IMR-90 (cell line): Measurements from ENCODE around the gene ITIH5. TPM values are rescaled to one million over a fixed set of nuclear protein-coding genes. Genes with fewer than 3 reads are reported as not detected.
"Not testable (repeated sequence)": the region's sequence is repeated elsewhere in the genome, so short reads cannot be mapped to it uniquely, and the experiment has no call there.

Source experiments
- ATAC-seq: fragments of 200-7000 bp; cut with Tn5 transposase; 2 replicates; pipeline ENCODE4 v1.9.1; 2020; ENCODE audit warnings: low read depth, mild to moderate bottlenecking, moderate library complexity
- BruUV-seq: library from RNA; stranded (reverse); fragments of 400-500 nt; replicated peaks from 2 replicates; lab custom pipeline; 2021; lab: Mats Ljungman, UMichigan
- CTCF ChIA-PET: fragments of 300-600 bp; formaldehyde crosslinking; extraction: SDS; loops from one replicate; lab custom pipeline; 2021; ENCODE audit warnings: antibody characterized with exemption; lab: Yijun Ruan, JAX
- POLR2A ChIA-PET: fragments of 300-600 bp; sonication (Branson Sonifier 250); formaldehyde crosslinking; loops from one replicate; lab custom pipeline; 2022; ENCODE audit warnings: antibody characterized with exemption; ENCODE audit not compliant: unreplicated experiment; lab: Charles Lee
- DNase-seq: peaks from one replicate; pipeline ENCODE4 v3.0.0; 2013
- H2AFZ ChIP-seq: replicated peaks from 2 replicates; pipeline ENCODE3; 2013; ENCODE audit warnings: low read length, mild to moderate bottlenecking; ENCODE audit not compliant: poor library complexity
- H2AK5ac ChIP-seq: 2 replicates; pipeline ENCODE4 v1.6.1; 2013; ENCODE audit warnings: low read depth, low read length, inconsistent platforms
- H2AK9ac ChIP-seq: replicated peaks from 2 replicates; pipeline ENCODE3; 2013; ENCODE audit warnings: mild to moderate bottlenecking, low read depth, low read length, moderate library complexity; ENCODE audit not compliant: poor library complexity
- H2BK120ac ChIP-seq: 2 replicates; pipeline ENCODE4 v1.6.1; 2013; ENCODE audit warnings: low read depth, low read length, inconsistent platforms
- H2BK15ac ChIP-seq: 3 replicates; pipeline ENCODE4 v1.6.1; 2013; ENCODE audit warnings: low read depth, low read length, inconsistent platforms
- H2BK20ac ChIP-seq: 2 replicates; pipeline ENCODE4 v1.6.1; 2013; ENCODE audit warnings: low read depth, mild to moderate bottlenecking, inconsistent platforms, low read length, moderate library complexity
- H2BK5ac ChIP-seq: 2 replicates; pipeline ENCODE4 v1.6.1; 2013; ENCODE audit warnings: mild to moderate bottlenecking, low read depth, low read length, inconsistent platforms; ENCODE audit not compliant: poor library complexity, severe bottlenecking
- H3K14ac ChIP-seq: replicated peaks from 2 replicates; pipeline ENCODE4 v1.6.1; 2013; ENCODE audit warnings: low read depth, low read length, inconsistent platforms
- H3K18ac ChIP-seq: 2 replicates; pipeline ENCODE4 v1.6.1; 2013; ENCODE audit warnings: low read depth, low read length, control low read depth
- H3K23ac ChIP-seq: 2 replicates; pipeline ENCODE4 v1.6.1; 2013; ENCODE audit warnings: low read depth, low read length, inconsistent platforms
- H3K27ac ChIP-seq: 2 replicates; pipeline ENCODE4 v1.5.1; 2013; ENCODE audit warnings: mild to moderate bottlenecking, control low read depth, low read length; ENCODE audit not compliant: insufficient read depth
- H3K27me3 ChIP-seq: 2 replicates; pipeline ENCODE4 v1.6.1; 2013; ENCODE audit warnings: low read length; ENCODE audit not compliant: control insufficient read depth, insufficient read depth
- H3K36me3 ChIP-seq: 2 replicates; pipeline ENCODE4 v1.6.1; 2013; ENCODE audit warnings: low read length, mixed read lengths; ENCODE audit not compliant: control insufficient read depth, insufficient read depth
- H3K4ac ChIP-seq: 2 replicates; pipeline ENCODE4 v1.6.1; 2013; ENCODE audit warnings: low read depth, low read length, inconsistent platforms
- H3K4me1 ChIP-seq: 2 replicates; pipeline ENCODE4 v1.6.1; 2013; ENCODE audit warnings: low read length, mixed read lengths; ENCODE audit not compliant: control insufficient read depth, insufficient read depth
- H3K4me2 ChIP-seq: 2 replicates; pipeline ENCODE4 v1.6.1; 2013; ENCODE audit warnings: low read depth, mild to moderate bottlenecking, control low read depth, low read length, moderate library complexity
- H3K4me3 ChIP-seq: 2 replicates; pipeline ENCODE4 v1.5.1; 2013; ENCODE audit warnings: low read depth, mild to moderate bottlenecking, control low read depth, low read length, moderate library complexity; ENCODE audit not compliant: insufficient read depth
- H3K56ac ChIP-seq: 2 replicates; pipeline ENCODE4 v1.6.1; 2013; ENCODE audit warnings: low read length, inconsistent platforms; ENCODE audit not compliant: insufficient read depth; ENCODE audit errors: extremely low read depth
- H3K79me1 ChIP-seq, 2 experiments: 2 replicates each; pipeline ENCODE4 v1.6.1; 2013; ENCODE audit warnings: low read length in 2 of 2, inconsistent platforms in 1 of 2, low read depth in 1 of 2
- H3K9ac ChIP-seq: 2 replicates; pipeline ENCODE4 v1.6.1; 2013; ENCODE audit warnings: low read depth, low read length, control low read depth
- H3K9me1 ChIP-seq: 2 replicates; pipeline ENCODE4 v1.6.1; 2013; ENCODE audit warnings: low read length, inconsistent platforms; ENCODE audit not compliant: insufficient read depth
- H3K9me3 ChIP-seq: 2 replicates; pipeline ENCODE4 v1.6.1; 2013; ENCODE audit warnings: low read length; ENCODE audit not compliant: control insufficient read depth, insufficient read depth
- H4K20me1 ChIP-seq: 2 replicates; pipeline ENCODE4 v1.6.1; 2013; ENCODE audit warnings: low read length, inconsistent platforms; ENCODE audit not compliant: insufficient read depth
- H4K5ac ChIP-seq: 2 replicates; pipeline ENCODE4 v1.6.1; 2013; ENCODE audit warnings: mild to moderate bottlenecking, low read depth, low read length, control low read depth
- H4K8ac ChIP-seq, 2 experiments: 2 replicates each; pipeline ENCODE4 v1.6.1; 2013; ENCODE audit warnings: low read depth in 2 of 2, low read length in 2 of 2, control low read depth in 1 of 2, inconsistent platforms in 1 of 2
- H4K91ac ChIP-seq: 2 replicates; pipeline ENCODE4 v1.6.1; 2013; ENCODE audit warnings: low read depth, low read length, inconsistent platforms; ENCODE audit not compliant: insufficient read depth
- BHLHE40 ChIP-seq: fragments of 150-350 bp; IDR thresholded peaks from 2 replicates; pipeline ENCODE4 v1.6.1; 2016; ENCODE audit warnings: mild to moderate bottlenecking, low read depth, low read length
- POLR2A ChIP-seq: IDR thresholded peaks from 2 replicates; pipeline ENCODE4 v1.6.1; 2012; ENCODE audit warnings: mild to moderate bottlenecking, low read depth, low read length
- WGBS, 2 experiments: methylation state at CpG; one replicate each; pipeline versions ENCODE4 v1.1.5 to v1.1.7; 2013; ENCODE audit warnings: missing lambda C conversion rate in 2 of 2; ENCODE audit not compliant: insufficient read length in 1 of 2; ENCODE audit errors: extremely low coverage in 2 of 2; 5-methylcytosine and 5-hydroxymethylcytosine counted together
- dilution Hi-C: fragments of 300-500 bp; cut with HindIII; formaldehyde crosslinking; loops from one replicate; pipeline ENCODE4 v1.14.3; 2018; ENCODE audit warnings: low sequenced_read_pairs; ENCODE audit not compliant: unreplicated experiment
- in situ Hi-C: fragments of 300-500 bp; cut with MboI; formaldehyde crosslinking; loops from 3 replicates; pipeline ENCODE4 v1.14.3; 2019; ENCODE audit warnings: low sequenced_read_pairs, inconsistent platforms, mixed read lengths
- intact Hi-C: fragments of 100-400 bp; cut with micrococcal nuclease; formaldehyde crosslinking; loops from 2 replicates; pipeline ENCODE4 v1.10.0; 2022
- polyA plus RNA-seq, 3 experiments: library from polyadenylated mRNA; depleted of rRNA; stranded (reverse); fragments of >200 nt; gene quantifications; 2 replicates each; pipeline ENCODE4 v1.2.3, GENCODE V29; 2012; ENCODE audit warnings: low replicate concordance in 1 of 3
- total RNA-seq: library from RNA; depleted of rRNA; stranded (reverse); fragments of >200 nt; gene quantifications from 2 replicates; pipeline ENCODE4 v1.2.3, GENCODE V29; 2012

ITIH5 gene
- total and polyA plus RNA-seq, 2 of the 4 experiments (the other 2 are of a cell fraction): under 0.01 to 0.07 TPM

DNA sequence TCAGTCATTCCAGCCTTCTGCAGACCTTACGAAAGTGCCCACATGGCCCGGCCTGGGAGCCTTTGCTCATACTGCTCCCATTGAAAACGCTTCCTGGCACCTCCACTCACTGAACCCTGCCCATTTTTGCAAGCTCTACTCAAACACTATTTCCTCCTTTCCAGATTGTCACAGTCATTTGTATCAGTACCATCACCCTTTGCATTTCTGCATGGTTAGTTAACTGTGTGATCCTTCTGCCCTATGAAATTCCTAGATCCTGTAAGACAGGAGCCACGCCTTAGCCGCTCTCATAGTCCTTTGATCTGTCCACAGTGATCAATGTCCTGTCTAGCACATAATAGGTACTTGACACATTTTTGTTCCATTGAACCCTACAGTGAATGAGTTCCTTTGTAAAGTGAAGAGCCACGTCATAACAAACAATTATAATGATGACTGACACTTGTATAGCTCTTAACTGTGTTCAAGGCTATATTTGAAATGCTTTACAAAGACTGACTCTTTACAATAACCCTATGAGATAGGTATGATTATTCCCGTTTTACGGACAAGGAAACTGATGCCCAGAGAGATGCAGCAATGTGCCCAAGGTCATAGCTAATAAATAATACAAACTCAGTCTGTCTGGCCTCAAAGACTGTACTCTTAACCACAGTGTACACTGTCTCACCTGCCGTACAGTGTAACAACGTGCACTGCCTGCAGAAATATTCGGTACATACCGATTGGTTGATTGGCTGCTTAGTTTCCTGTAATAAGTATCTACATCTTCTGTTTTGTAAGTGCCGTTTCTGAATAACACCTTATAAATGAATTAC, 19.8 kb upstream of the ITIH5 start (continued):
- TF ChIP-seq POLR2A (no peak), BHLHE40 (no peak)

DNA sequence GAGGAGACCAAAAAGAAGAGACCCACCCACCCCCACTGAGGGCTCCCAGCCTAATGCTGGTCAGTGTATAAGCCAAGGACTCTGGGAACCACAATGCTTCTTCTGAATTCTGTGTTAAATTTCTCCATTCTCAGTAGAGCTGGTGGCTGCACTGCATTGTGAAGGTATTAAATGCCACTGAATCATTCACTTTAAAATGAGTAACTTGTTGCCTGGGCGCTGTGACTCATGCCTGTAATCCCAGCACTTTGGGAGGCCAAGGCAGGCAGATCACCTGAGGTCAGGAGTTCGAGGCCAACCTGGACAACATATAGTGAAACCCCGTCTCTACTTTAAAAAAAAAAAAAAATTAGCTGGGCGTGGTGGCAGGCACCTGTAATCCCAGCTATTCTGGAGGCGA, 13.3 kb upstream of the ITIH5 start:
- H2BK120ac ChIP-seq, H3K4ac ChIP-seq, H2AK5ac ChIP-seq, H3K9ac ChIP-seq, H3K4me1 ChIP-seq, H3K27me3 ChIP-seq, H3K14ac ChIP-seq, CTCF ChIA-PET, dilution Hi-C loops, H3K4me2 ChIP-seq, H4K20me1 ChIP-seq, H3K9me1 ChIP-seq, H3K36me3 ChIP-seq, H4K91ac ChIP-seq, H2BK15ac ChIP-seq, H2AFZ ChIP-seq, H2AK9ac ChIP-seq, POLR2A ChIA-PET, in situ Hi-C loops, H4K5ac ChIP-seq, H3K56ac ChIP-seq, H3K18ac ChIP-seq, H2BK20ac ChIP-seq, H3K23ac ChIP-seq, DNase-seq, ATAC-seq, H3K27ac ChIP-seq, BruUV-seq, H3K4me3 ChIP-seq, H4K8ac ChIP-seq, H3K79me1 ChIP-seq, H3K9me3 ChIP-seq, H2BK5ac ChIP-seq: not testable (repeated sequence)
- no CpG with 5 or more reads among the region's 5 CpGs for WGBS, 2 experiments
- intact Hi-C loops: loop anchor here (10.0 kb wide), 1 partner anchor 1265 kb away; no protein-coding TSS in a partner anchor
